ENCODE measurements around the gene ATG5.
"Not testable (repeated sequence)": the region's sequence is repeated elsewhere in the genome, so short reads cannot be mapped to it uniquely, and the experiment has no call there.

Gene ATG5

DNA sequence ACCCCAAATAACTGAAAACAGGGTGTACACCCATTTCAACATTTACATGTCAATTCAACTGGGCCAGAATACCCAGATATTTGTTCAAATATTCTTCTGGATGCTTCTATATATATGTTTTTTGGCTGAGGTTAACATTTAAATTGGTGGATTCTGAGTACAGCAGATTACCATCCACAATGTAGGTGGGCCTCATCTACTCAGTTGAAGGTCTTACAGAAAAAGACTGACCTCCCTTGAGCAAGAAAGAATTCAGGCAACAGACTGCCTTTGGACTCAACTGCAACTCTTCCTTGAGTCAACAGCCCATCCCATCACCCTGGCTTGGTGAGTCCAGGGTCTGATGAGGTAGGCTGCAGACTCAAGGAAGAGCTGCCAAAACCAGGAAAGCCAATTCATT is 84.1 kb downstream of the ATG5 start:
- TF ChIP-seq, protein P1, sequence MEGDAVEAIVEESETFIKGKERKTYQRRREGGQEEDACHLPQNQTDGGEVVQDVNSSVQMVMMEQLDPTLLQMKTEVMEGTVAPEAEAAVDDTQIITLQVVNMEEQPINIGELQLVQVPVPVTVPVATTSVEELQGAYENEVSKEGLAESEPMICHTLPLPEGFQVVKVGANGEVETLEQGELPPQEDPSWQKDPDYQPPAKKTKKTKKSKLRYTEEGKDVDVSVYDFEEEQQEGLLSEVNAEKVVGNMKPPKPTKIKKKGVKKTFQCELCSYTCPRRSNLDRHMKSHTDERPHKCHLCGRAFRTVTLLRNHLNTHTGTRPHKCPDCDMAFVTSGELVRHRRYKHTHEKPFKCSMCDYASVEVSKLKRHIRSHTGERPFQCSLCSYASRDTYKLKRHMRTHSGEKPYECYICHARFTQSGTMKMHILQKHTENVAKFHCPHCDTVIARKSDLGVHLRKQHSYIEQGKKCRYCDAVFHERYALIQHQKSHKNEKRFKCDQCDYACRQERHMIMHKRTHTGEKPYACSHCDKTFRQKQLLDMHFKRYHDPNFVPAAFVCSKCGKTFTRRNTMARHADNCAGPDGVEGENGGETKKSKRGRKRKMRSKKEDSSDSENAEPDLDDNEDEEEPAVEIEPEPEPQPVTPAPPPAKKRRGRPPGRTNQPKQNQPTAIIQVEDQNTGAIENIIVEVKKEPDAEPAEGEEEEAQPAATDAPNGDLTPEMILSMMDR (conservative IDR thresholded peaks at IDR 0.05): no peak
- no peak for TF ChIP-seq ZFX (IDR thresholded peaks at IDR 0.05)
- H3K27ac ChIP-seq: no peak overlapping the region

DNA sequence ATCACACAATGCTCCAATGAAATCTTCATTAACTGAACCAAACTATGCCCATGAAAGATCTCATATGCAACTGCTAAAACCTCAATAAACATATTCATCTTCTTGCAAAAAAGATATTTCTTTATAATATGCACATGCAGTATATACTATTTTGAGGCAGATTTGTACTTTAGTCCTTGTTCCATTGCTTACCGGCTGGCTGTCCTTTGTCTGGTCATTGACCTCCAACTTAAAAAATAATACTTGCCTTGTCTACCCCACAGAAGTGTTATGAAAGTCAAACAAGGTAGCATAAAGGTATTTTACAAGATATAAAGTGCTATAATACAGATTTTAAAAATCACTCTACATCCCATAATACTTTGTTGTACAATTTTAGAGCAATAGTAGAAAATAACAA is 88.3 kb downstream of the ATG5 start:
- no peak overlapping the region for H3K27ac ChIP-seq
- TF ChIP-seq ZFX (IDR thresholded peaks at IDR 0.05): no peak
- TF ChIP-seq, protein P1 (conservative IDR thresholded peaks at IDR 0.05): no peak

- not testable (repeated sequence) for H3K27ac ChIP-seq
Observed at GRCh38 chr6:106229876-106230445, 95.6 kb downstream of the ATG5 start.

GRCh38 chr6:106227612-106228507 is 97.7 kb downstream of the ATG5 start:
- H3K27ac ChIP-seq: no peak overlapping the region
- no peak for TF ChIP-seq ZFX (IDR thresholded peaks at IDR 0.05)
- TF ChIP-seq, protein P1 (conservative IDR thresholded peaks at IDR 0.05): no peak

DNA sequence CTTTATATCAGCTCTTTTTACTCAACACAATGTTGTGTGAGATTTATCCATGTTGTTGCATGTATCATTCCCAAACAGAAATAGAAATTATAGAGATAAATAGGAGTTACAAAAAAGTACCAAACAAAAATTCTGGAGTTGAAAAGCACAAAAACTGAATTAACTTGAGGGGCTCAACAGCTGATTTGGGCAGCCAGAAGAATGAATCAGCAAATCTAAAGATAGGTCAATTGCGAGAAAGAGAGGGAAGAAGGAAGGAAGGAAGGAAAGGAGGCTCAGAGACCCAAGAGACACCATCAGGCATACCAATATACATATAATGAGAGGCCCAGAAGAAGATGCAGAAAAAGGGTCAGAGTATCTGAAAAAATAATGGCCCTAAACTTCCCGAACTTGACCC is 98.9 kb downstream of the ATG5 start:
- no peak overlapping the region for H3K27ac ChIP-seq
- no peak for TF ChIP-seq ZFX (IDR thresholded peaks at IDR 0.05)
- TF ChIP-seq, protein P1 (conservative IDR thresholded peaks at IDR 0.05): no peak

- no peak overlapping the region for H3K27ac ChIP-seq
- TF ChIP-seq ZFX (IDR thresholded peaks at IDR 0.05): no peak
- TF ChIP-seq, protein P1 (conservative IDR thresholded peaks at IDR 0.05): no peak
Observed at GRCh38 chr6:106225581-106225980, 100.0 kb downstream of the ATG5 start.

GRCh38 chr6:106223300-106223930 is 102.1 kb downstream of the ATG5 start:
- TF ChIP-seq ZFX (IDR thresholded peaks at IDR 0.05): no peak
- TF ChIP-seq, protein P1 (conservative IDR thresholded peaks at IDR 0.05): peak; percentile 78
- H3K27ac ChIP-seq: no peak overlapping the region

Data from C4-2B (cell line).